ENCODE measurements around the gene TMEM39B. TPM values are rescaled to one million over a fixed set of nuclear protein-coding genes. Genes with fewer than 3 reads are reported as not detected.
"Not testable (repeated sequence)": the region's sequence is repeated elsewhere in the genome, so short reads cannot be mapped to it uniquely, and the experiment has no call there.

TMEM39B gene
- total RNA-seq, 1 donor from 2014 or later: 5.2 TPM

- TF ChIP-seq CTCF (IDR thresholded peaks at IDR 0.05; ENCODE audit: insufficient read depth, low read length, poor library complexity, severe bottlenecking): no peak
- H3K27me3 ChIP-seq (ENCODE audit: control insufficient read depth, insufficient read depth, low read length): no peaks in the 10 kb centered on the region
These were observed 749 bp upstream of the TMEM39B start for GRCh38 chr1:32071758-32072621.

DNA sequence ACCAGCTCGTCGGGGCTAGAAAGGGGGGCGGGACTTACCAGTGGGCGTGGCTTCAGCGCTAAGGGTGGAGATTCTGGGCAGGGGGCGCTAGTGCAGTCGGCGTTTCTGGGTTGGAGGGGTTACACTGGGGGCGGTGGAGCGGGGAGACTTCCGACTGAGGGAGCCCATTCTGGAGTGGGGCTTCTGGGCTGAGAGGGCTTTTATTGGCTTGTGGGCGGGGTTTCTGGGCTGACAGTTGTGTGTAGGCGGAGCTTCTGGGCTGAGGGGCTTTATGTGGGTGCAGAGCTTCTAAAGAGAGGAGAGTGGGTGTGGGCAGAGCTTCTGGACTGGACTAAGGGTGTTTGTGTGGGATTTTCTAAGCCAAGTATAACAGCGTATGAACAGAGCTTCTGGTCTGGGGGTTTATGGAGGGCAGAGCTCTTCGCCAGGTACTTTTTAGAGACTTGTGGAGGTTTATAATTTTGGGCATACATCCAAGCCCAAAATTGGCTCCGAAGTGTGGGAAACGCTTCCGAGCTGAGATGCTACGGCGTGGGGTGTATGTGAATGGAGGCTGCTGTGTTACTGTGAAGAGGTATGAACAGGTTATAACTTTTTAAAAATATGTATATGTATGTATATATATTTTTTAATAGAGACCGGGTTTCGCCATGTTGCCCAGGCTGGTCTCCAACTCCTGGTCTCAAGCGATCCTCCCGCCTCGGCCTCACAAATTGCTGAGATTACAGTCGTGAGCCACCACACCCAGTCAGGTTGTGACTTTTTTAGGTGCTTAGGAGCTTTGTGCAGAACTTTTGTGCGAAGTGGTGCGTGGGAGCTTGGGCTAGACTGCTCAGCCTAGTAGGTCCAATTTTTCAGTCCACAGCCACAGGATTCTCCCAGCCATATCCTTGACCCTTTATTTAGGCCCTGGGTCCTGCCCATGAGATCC is 825 bp downstream of the TMEM39B start:
- H3K4me3 ChIP-seq (ENCODE audit: low read depth, low read length): peak overlapping the region; percentile 96
- H3K27me3 ChIP-seq (ENCODE audit: control insufficient read depth, insufficient read depth, low read length): no peaks in the 10 kb centered on the region
- TF ChIP-seq CTCF (IDR thresholded peaks at IDR 0.05; ENCODE audit: insufficient read depth, low read length, poor library complexity, severe bottlenecking): peak; percentile 35
- no peak for DNase-seq (ENCODE audit: low read depth)
- peaks cover 1% of the 10 kb centered on the region for H3K36me3 ChIP-seq (ENCODE audit: control insufficient read depth, insufficient read depth, low read length)

More at GRCh38 chr1:32071758-32072621, 749 bp upstream of the TMEM39B start:
- peak; percentile 37 for DNase-seq (ENCODE audit: low read depth)
- Histone ChIP-seq H3K36me3 (ENCODE audit: control insufficient read depth, insufficient read depth, low read length) (no peaks in the 10 kb centered on the region), H3K4me3 (ENCODE audit: low read depth, low read length) (peak overlapping the region; percentile 96)

- no peak for DNase-seq (ENCODE audit: low read depth)
- H3K27me3 ChIP-seq (ENCODE audit: control insufficient read depth, insufficient read depth, low read length): no peaks in the 10 kb centered on the region
- peaks cover 1% of the 10 kb centered on the region for H3K36me3 ChIP-seq (ENCODE audit: control insufficient read depth, insufficient read depth, low read length)
- no peak for TF ChIP-seq CTCF (IDR thresholded peaks at IDR 0.05; ENCODE audit: insufficient read depth, low read length, poor library complexity, severe bottlenecking)
- no peak overlapping the region for H3K4me3 ChIP-seq (ENCODE audit: low read depth, low read length)
These were observed 2.1 kb downstream of the TMEM39B start for GRCh38 chr1:32074841-32075240.

- TF ChIP-seq CTCF (IDR thresholded peaks at IDR 0.05; ENCODE audit: insufficient read depth, low read length, poor library complexity, severe bottlenecking): no peak
- no peaks in the 10 kb centered on the region for H3K27me3 ChIP-seq (ENCODE audit: control insufficient read depth, insufficient read depth, low read length)
- H3K36me3 ChIP-seq (ENCODE audit: control insufficient read depth, insufficient read depth, low read length): peaks cover 1% of the 10 kb centered on the region
- no peak for DNase-seq (ENCODE audit: low read depth)
- no peak overlapping the region for H3K4me3 ChIP-seq (ENCODE audit: low read depth, low read length)
These were observed 4.7 kb downstream of the TMEM39B start for GRCh38 chr1:32077451-32077850.

GRCh38 chr1:32082022-32082421 is 9.3 kb downstream of the TMEM39B start:
- peaks cover 4% of the 10 kb centered on the region for H3K36me3 ChIP-seq (ENCODE audit: control insufficient read depth, insufficient read depth, low read length)
- no peak for TF ChIP-seq CTCF (IDR thresholded peaks at IDR 0.05; ENCODE audit: insufficient read depth, low read length, poor library complexity, severe bottlenecking)

DNA sequence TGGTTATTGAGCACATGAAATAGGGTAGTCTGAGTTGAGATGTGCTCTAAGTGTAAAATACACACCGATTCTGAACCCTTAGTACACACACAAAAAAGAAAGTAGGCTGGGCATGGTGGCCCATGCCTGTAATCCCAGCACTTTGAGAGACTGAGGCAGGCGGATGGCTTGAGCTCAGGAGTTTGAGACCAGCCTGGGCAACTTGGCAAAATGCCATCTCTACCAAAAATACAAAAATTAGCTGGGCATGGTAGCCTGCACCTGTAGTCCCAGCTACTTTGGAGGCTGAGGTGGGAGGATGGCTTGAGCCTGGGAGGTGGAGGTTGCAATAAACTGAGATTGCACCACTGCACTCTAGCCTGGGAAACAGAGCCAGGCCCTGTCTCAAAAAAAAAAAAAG is 13.6 kb downstream of the TMEM39B start:
- not testable (repeated sequence) for H3K27me3 ChIP-seq (ENCODE audit: control insufficient read depth, insufficient read depth, low read length); H3K4me3 ChIP-seq (ENCODE audit: low read depth, low read length); DNase-seq (ENCODE audit: low read depth); H3K36me3 ChIP-seq (ENCODE audit: control insufficient read depth, insufficient read depth, low read length)

More at GRCh38 chr1:32082022-32082421, 9.3 kb downstream of the TMEM39B start:
- Histone ChIP-seq H3K27me3 (ENCODE audit: control insufficient read depth, insufficient read depth, low read length) (no peaks in the 10 kb centered on the region), H3K4me3 (ENCODE audit: low read depth, low read length) (no peak overlapping the region)
- no peak for DNase-seq (ENCODE audit: low read depth)
